RPMI7951 (cell line): Measurements from ENCODE around the gene MGME1. TPM values are rescaled to one million over a fixed set of nuclear protein-coding genes. Genes with fewer than 3 reads are reported as not detected.
"Not testable (repeated sequence)": the region's sequence is repeated elsewhere in the genome, so short reads cannot be mapped to it uniquely, and the experiment has no call there.

Experiments
- DNase-seq: peaks from one replicate; pipeline ENCODE4 v3.0.0-alpha.2; 2012; ENCODE audit warnings: low read depth
- total RNA-seq: library from RNA; depleted of rRNA; stranded (reverse); fragments of >200 nt; shearing (Covaris generic); gene quantifications from 2 replicates; pipeline ENCODE4 v1.2.3, GENCODE V29; 2014

Gene MGME1
- total RNA-seq, 1 experiment from 2014 or later = 26.0 TPM

DNA sequence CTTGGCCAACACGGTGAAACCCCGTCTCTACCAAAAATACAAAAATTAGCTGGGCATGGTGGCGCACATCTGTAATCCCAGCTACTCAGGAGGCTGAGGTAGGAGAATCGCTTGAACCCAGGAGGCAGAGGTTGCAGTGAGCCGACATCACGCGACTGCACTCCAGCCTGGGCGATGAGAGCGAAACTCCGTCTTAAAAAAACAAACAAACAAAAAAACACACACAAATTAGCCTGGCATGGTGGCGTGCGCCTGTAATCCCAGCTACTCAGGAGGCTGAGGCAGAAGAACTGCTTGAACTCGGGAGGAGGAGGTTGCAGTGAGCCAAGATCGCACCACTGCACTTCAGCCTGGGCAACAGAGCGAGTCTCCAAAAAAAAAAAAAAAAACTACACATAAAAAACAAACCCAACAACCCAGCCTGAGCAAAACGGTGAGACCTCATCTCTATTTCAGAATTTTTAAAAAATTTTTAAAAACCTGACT is 8.4 kb upstream of the MGME1 start:
- DNase-seq = not testable (repeated sequence)

DNA sequence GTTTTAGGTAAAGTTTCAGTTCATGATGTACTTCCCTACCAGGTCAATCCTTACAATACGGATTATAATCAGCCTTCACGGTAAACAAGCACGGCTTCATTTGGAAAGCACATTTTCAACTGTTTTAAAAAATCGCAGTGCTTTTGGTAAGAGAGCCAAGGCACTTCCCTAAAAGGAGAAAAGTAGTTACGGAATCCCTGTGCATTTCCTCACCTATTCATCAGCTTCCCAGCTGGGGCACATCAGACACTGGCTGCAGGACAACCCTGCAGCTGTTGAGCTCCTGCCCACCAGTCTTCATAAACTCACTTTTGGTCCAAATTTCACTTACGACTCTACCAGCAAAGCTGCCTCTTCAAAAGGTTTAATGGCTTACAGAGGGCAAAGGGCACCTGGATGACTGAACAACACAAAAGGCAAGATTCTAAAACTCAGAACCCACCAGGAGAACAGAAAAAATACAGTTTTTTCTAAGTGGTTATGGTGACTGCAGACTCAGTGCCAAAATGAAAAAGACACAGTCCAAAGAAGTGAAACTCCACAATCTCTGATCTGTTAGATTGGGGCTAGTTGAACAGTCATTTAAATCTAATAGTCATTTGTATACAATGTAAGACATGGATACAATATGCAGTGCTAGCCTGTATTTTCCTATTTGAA is 7.8 kb upstream of the MGME1 start:
- DNase-seq = no peak

GRCh38 chr20:17961587-17961940 is 7.3 kb upstream of the MGME1 start:
- no peak for DNase-seq

DNA sequence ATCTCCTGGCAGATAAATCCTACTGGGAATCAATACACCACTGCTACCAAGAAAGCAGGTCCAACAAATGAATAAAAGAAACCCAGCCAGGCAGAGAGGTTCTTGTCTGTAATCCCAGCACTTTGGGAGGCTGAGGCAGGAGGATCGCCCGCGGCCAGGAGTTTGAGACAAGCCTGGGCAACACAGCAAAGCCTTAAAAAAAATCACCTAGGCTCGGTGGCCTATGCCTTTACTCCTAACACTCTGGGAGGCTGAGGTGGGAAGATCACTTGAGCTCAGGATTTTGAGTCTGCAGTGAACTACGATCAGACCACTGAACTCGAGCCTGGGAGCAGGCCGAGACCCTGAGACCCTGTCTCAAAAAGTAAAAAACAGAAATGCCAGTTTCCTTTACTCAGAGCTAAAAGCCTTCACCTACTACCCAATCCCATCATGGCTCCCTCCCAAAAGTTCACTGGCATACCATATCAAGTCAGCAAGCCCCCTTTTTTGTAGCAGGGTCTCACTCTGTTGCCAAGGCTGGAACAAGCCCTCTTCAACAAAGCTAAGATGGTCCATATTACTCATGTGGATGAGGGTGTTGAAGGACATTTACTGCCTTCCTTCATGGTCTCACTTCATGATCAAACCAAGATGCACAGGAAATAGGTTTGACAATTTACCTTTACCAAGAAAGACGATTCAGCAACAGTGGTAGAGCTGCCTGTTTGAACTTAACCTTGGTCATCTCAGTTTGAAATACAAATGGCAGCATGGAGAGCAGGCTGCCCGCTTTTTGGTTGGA is 5.5 kb upstream of the MGME1 start:
- DNase-seq = no peak

GRCh38 chr20:17964073-17964472 is 4.7 kb upstream of the MGME1 start:
- DNase-seq = no peak

DNA sequence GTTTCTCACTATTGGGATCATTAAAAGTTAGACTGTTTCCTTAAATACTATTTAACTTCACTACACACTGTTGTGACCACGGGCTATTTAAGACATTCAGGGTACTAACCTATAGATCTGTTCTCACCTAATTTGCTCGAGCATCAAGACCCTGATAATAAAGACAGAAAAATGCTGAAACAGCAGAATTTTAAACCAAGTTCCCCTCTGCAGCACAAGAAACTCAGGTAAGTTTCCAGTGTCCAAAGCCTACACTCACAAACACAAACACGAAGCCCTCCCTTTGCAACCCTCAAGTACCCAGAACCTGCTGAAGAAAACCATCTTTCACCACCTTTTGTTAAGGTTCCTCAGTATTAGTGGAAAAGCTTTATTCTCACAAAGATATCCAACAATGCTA is 4.2 kb upstream of the MGME1 start:
- no peak for DNase-seq

- DNase-seq = no peak
These were observed 3.6 kb upstream of the MGME1 start for GRCh38 chr20:17965042-17965697.

DNA sequence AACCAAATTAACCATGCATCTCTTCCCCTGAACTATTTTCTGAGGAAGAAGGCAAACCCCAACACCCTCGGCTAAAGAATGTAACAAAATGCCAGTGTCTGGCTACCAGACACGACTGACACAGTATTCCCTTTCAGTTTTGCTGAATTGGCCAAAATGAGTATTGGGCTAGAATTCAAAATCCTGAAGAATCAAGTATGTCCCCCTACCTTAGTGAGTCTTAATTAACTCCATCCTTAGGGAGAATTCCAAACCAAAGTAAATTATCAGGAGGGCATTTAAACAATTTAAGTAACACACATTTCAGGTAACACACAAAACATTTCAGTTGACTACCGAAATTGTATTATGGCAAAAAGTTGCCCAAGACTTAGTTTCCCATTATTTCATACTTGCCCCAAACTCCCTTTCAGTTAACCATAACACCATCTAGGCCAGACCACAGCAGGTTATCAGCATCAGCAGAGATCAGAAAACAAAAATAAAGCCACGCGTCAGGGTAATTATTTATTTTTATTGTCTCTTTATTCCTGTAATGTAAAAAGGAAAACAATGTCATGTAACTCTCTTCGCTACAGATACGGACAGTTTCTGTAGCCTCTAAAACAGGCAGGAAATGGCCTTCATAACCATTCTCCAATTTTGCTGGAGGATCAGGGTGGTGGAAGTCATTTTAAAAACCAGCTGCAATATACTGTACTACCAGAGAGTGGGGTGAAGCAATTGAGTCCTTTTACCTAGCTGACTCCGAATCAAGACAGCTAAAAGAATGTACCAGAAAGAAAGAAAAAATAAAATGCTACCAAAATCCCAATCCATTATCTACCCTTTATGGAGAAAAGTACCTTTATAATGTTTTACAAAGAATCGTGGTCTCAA is 2.1 kb upstream of the MGME1 start:
- DNase-seq = peak; percentile 62

GRCh38 chr20:17967521-17968365 is 1.1 kb upstream of the MGME1 start:
- peak; percentile 64 for DNase-seq

DNA sequence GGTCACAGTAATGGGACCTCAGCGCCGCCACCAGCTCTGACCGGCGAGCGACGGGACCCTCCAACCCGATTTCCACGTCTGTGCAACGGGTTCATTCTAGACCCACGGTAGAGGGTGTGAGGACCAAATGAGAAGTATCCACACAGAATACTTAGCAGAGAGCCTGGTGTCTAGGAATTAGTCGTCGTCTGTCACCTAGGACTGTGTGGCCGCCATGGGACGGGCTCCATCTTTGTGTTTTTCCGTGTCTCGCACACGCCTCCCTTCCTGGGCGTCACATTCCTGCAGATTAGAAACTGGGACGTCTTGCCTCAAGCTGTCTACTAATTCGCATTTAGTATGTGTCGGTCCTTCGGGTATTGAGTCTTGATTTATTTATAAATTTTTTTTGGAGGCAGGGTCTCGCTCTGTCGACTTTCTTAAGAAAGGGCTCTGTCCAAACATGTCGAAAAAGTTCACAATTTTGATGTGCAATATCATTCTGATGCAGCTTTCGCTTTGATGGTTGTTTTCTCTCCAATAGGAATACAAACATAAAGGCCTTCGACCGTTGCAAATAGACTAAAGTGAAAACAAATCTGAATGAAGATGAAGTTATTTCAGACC is 563 bp downstream of the MGME1 start:
- peak; percentile 71 for DNase-seq

DNA sequence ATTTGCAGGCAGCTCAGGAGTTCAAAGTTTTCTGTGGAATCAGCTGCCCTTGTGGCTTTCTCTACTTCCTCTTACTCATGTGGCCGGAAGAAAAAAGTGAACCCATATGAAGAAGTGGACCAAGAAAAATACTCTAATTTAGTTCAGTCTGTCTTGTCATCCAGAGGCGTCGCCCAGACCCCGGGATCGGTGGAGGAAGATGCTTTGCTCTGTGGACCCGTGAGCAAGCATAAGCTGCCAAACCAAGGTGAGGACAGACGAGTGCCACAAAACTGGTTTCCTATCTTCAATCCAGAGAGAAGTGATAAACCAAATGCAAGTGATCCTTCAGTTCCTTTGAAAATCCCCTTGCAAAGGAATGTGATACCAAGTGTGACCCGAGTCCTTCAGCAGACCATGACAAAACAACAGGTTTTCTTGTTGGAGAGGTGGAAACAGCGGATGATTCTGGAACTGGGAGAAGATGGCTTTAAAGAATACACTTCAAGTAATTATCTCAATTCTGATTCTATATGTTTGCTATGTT is 1.1 kb downstream of the MGME1 start:
- peak; percentile 86 for DNase-seq

- peak; percentile 68 for DNase-seq
These were observed 2.6 kb downstream of the MGME1 start for GRCh38 chr20:17971300-17972013.

DNA sequence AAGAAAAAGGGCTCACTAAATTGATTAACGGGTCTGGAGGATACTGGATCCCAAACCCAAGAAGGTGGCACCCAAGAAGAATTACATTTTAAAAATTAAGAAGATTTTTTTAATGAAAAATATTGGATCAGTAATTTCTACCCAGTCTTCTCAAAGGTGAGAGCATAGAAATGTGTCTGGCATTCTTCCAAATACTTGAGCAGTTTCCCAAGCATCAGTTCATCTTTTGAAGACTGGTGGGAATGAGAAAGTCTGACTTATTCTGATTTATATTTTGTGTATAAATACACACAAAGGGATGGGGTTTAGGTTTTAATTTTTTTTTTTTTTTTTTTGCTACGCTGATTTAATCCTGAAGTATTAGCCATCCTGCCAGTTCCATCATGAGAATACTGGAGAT is 3.3 kb downstream of the MGME1 start:
- DNase-seq = no peak

DNA sequence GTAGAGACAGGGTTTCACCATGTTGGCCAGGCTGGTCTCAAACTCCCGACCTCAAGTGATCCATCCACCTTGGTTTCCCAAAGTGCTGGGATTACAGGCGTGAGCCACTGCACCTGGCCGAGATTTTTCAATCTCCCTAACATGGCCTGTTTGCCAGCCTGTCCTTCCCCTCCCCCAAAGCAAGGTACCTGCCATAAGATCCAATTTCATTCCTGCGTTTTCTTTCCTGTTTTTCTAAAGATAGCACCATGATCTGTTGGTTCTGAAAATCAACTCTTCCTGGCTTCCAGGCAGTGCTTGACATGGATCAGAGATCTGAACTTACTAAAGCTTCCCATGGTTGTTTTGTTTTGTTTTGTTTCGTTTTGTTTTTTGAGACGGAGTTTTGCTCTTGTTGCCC is 7.5 kb downstream of the MGME1 start:
- no peak for DNase-seq

- no peak for DNase-seq
These were observed 16.7 kb downstream of the MGME1 start for GRCh38 chr20:17985388-17986018.

DNA sequence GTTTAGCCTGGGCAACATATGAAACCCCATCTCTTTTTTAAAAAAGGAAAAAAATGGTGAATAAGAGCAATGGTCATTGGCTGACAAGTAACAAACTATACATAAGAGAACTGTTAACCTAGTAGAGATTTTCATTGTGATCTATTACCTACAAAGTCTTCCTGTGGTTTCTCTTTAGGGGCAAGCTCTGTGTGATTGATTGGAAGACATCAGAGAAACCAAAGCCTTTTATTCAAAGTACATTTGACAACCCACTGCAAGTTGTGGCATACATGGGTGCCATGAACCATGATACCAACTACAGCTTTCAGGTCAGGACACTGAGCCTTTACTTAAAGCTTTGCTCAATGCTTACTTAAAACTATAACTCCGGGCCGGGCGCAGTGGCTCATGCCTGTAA is 19.2 kb downstream of the MGME1 start:
- no peak for DNase-seq

- peak; percentile 27 for DNase-seq
These were observed 21.6 kb downstream of the MGME1 start for GRCh38 chr20:17990278-17990972.

DNA sequence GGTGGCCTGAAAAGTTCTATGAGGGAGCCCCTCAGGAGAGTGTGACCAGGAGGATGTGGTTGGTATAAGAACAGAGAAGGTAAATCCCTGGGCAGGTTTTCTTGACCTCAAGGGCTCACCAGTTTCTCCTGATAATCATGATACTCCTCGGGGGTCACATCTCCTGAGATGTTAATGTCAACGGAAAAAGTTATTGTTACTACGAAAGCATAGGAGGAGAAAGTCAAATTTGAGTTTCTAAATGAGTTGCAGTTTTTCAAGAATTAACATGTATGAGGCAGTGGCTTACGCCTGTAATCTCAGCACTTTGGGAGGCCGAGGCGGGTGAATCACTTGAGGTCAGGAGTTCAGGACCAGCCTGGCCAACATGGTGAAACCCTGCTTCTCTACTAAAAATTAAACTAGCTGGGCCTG is 23.4 kb downstream of the MGME1 start:
- no peak for DNase-seq
